Coronary artery (tissue), 2 donors: Measurements from ENCODE around the gene GLO1.

ENCODE experiments used
- DNase-seq: peaks from one replicate; pipeline ENCODE4 v3.0.0-alpha.2; 2017; ENCODE audit warnings: low spot score
- H3K27ac ChIP-seq, 2 donors: fragments of 200-600 bp; sonication (generic); one replicate each; pipeline ENCODE4 v1.5.1; 2016 to 2019
- H3K4me3 ChIP-seq: fragments of 200-600 bp; sonication (generic); 2 replicates; pipeline ENCODE4 v1.5.1; 2016; ENCODE audit warnings: mild to moderate bottlenecking, moderate library complexity
- TF ChIP-seq, protein P1 (sequence below): fragments of 200-600 bp; sonication (generic); IDR thresholded peaks from one replicate; pipeline ENCODE4 v1.5.1; 2019; ENCODE audit warnings: antibody characterized with exemption

The GLO1 gene

DNA sequence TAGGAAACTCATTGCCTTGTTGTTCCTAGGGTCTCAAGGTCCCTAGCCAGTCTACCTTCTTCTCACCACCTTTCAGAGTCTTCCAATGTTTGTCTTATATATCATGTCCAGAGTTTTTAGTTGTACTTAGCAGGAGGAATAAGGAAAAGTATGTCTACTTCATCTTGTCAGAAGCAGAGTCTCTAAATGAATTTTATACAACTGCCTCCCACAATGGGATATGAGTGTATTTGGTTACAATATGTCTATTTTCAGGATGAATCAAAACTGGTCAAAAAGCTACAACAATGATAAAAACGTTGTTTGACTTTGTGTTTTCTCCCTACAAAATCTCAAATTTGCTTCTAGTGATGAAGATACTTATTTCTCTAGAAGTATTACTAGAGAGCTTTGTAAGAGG is 7.0 kb downstream of the GLO1 start:
- Histone ChIP-seq H3K4me3 (no peak overlapping the region), H3K27ac (no peak overlapping the region)
- TF ChIP-seq, protein P1, sequence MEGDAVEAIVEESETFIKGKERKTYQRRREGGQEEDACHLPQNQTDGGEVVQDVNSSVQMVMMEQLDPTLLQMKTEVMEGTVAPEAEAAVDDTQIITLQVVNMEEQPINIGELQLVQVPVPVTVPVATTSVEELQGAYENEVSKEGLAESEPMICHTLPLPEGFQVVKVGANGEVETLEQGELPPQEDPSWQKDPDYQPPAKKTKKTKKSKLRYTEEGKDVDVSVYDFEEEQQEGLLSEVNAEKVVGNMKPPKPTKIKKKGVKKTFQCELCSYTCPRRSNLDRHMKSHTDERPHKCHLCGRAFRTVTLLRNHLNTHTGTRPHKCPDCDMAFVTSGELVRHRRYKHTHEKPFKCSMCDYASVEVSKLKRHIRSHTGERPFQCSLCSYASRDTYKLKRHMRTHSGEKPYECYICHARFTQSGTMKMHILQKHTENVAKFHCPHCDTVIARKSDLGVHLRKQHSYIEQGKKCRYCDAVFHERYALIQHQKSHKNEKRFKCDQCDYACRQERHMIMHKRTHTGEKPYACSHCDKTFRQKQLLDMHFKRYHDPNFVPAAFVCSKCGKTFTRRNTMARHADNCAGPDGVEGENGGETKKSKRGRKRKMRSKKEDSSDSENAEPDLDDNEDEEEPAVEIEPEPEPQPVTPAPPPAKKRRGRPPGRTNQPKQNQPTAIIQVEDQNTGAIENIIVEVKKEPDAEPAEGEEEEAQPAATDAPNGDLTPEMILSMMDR, result no peak
- no peak for DNase-seq

DNA sequence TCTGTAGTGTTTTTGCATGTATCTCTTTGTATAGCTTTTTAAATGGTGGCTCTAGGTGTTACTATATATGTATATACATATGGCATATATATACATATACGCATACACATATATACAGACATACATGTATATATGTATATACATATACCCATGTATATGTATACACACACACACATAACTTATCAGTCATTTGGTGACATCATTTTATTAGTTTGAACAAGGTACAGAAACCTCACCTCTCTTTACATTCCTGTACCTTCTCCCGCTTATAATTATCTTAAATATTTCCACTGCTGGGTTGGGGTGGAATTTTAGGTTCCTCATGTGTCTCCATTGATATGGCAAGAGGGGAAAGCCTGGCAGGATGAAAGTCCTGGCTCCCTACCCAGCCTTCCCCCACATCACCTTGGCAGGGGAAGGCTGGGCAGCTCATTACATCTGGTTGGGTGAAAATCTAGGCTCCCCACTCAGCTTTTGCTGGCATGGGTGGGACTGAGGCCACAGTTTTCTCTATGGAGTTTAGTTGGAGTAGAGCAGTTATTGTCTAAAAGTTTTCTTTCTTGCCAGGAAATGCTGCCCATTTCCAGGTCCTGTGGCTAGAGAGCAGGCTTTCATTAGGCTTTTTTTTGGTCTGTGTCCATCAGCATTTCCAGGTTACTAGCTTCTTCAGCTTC is 7.6 kb downstream of the GLO1 start:
- DNase-seq, result no peak
- Histone ChIP-seq H3K4me3 (no peak overlapping the region), H3K27ac (no peak overlapping the region)
- TF ChIP-seq, protein P1, result no peak

DNA sequence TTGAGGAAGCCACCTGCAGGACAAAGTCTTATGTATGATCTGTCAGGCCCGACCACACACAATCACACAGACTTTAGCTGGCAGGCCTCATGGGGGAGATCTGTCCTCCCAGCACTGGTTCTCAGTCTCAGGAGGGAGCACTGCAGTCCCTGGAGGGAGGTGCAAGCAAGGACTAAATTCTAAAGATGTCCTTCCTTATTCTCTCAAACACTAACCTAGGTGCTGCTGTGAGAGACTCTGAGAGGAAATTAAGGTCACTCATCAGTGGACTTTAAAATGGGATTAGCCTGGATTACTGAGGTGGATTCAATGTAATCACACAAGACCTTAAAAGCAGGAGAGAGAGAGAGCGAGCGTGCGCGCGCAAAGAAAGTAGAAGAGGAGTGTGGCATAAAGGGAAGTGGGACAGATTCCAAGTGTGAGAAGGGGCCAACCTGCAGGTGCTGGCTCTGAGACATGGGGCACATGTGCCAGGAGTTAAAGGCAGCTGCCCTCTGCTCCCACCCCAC is 14.3 kb downstream of the GLO1 start:
- TF ChIP-seq, protein P1, result no peak
- H3K4me3 ChIP-seq, result no peak overlapping the region
- DNase-seq, result no peak
- H3K27ac ChIP-seq, result no peak overlapping the region

DNA sequence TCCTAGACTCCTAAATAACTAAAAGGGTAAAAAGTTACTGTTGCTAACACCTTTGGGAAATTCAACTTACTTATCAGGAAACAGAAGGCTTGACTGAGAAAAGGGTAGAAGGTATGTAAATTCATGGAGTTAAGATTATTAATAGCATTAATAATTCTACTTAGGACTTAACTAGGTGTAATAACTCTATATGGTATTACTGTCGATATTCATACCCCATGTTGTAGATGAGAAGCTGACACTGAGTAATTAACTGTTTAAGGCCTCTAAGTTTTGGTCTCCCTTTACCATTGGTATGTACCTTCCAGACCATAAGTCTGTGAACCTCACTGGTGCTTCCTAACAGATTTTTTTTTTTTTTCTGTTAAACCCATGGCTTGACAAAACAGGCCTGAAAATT is 15.4 kb downstream of the GLO1 start:
- H3K27ac ChIP-seq, result no peak overlapping the region
- TF ChIP-seq, protein P1, result no peak
- no peak for DNase-seq
- no peak overlapping the region for H3K4me3 ChIP-seq

DNA sequence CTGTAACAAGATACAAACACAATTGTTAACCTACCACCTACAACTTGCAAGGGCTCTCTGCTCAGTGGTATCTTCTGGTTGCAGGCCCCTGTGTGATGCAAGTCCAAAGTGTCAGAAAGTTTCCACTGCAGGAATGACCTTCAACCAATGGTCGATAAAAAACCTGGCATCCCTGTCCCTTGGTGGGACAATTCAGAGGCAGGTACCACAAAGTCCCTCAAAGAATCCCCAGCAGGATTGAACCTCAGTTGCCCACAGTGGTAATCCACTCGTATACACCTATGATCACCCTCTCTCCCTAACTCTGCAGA is 15.9 kb downstream of the GLO1 start:
- DNase-seq, result no peak
- TF ChIP-seq, protein P1, result no peak
- no peak overlapping the region for H3K4me3 ChIP-seq
- H3K27ac ChIP-seq, result no peak overlapping the region

DNA sequence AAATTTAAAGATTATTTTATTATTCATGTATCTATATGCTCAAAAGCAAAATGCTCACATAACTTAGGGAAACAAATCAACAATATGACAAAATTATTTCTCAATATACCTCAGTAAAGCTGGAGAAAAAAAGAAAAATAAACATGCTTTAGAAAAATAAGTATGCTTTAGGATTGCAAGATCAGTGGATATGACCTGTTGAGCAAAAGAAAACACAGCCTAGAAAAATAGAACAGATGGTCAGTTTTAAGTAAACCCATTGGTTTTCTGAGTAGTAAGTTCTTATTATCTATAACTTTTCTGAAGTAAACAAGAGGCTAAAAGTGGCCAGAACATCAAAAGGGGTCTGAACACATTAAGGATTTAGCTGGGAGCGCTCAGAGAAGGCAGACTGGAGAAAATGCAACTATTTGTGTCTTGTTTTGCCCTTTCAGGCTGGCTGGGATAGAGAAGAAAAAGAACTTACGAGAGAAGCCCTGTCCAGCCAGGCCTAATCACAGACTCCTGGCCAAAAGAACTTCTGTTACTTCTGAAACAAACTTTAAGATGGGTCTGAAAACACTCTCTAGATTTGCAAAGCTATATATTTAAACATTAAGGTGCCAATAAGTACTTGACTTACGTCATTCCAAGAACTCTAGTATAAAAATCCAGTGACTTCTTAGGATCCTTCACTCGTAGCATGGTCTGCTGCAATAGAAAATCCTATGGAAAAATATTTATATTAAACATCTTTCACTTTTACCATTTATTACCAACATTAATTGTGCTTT is 16.5 kb downstream of the GLO1 start:
- TF ChIP-seq, protein P1, result no peak
- Histone ChIP-seq H3K4me3 (no peak overlapping the region), H3K27ac (no peak overlapping the region)
- no peak for DNase-seq

DNA sequence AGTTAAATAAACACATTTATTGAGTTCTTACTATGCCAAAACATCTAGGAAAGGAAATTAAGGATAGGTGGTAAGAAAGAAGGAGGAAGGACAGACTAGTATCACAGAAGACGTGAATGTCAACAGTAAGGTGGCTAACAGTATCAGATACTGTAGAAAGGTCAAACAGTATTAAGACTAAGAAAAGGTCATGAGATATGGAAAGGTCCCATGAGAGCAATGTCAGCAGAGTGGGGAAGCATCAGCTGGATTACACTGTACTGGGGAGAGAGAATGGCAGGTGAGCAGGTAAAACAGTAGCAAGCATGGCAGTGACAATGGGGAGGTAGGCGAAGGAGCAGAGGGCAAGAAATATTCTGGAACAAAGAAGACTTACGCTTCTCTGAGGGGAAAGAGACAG is 18.0 kb downstream of the GLO1 start:
- Histone ChIP-seq H3K27ac (no peak overlapping the region), H3K4me3 (no peak overlapping the region)
- no peak for DNase-seq
- TF ChIP-seq, protein P1, result no peak
